NAMALWA (cell line): ENCODE results near the gene USP14.
"Not testable (repeated sequence)": the region's sequence is repeated elsewhere in the genome, so short reads cannot be mapped to it uniquely, and the experiment has no call there.

Source experiments
- DNase-seq: peaks from one replicate; pipeline ENCODE4 v3.0.0-alpha.2; 2015; ENCODE audit warnings: low spot score

USP14 gene

DNA sequence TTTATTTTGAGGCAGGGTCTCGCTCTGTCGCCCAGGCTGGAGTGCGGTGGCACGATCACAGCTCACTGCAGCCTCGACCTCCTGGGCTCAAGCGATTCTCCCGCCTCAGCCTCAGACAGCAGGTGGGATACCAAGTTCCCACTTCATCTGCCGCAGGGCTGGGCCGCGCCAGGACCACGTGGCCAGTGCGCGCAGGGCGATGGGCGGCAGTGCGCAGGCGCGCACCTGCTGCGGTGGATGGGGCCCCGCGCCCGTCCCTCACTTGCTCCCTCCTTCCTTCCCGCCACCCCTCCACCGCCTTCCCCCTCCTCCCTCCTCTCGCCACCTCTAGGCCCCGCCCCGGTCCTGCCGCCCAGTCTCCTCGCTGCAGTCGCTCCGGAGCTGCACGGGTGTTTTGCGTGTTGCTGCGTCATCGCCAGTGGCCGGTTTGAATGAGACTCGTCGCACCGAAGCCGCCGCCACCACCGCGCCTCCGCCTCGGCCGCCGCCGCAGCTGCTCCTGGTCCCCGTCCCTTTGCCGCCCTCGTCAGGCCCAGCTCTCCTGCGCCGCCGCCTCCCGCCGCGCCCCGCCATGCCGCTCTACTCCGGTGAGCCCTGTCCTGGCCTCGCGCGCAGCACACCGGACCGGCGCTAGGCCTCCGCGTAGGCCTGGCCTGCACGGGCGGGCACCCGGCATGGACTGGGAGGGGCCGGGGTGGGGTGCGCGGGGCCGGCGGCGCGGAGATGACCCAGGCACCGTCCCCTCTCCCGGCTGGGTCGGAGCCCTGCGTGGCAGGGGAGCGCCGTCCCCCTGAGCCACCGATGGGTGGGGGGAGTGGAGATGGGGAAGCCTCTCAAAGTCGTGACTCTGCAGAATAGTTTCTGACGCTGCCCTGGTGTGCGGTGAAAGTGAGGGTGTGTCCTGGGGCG, at the start of gene USP14:
TSS of gene USP14 (plus strand) at position 430 of the 909 bp plus-strand sequence. CDS start at position 572, 142 bp downstream.
- DNase-seq = peak; percentile 98

DNA sequence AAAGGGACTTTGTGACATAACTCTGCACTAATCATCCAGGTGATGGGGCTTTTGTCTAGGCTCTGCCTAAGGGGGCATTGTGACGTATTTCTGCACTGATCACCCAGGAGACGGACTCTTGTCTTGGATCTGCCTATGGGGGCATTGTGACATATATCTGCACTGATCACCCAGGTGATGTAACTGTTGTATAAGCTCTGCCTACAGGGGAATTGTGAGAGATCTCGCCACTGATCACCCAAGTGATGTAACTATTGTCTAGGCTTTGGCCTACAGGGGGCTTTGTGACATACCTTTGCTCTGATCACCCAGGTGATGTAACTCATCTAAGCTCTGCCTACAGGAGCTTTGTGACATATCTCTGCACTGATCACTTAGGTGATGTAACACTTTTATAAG, 49.7 kb upstream of the USP14 start:
- DNase-seq = not testable (repeated sequence)

DNA sequence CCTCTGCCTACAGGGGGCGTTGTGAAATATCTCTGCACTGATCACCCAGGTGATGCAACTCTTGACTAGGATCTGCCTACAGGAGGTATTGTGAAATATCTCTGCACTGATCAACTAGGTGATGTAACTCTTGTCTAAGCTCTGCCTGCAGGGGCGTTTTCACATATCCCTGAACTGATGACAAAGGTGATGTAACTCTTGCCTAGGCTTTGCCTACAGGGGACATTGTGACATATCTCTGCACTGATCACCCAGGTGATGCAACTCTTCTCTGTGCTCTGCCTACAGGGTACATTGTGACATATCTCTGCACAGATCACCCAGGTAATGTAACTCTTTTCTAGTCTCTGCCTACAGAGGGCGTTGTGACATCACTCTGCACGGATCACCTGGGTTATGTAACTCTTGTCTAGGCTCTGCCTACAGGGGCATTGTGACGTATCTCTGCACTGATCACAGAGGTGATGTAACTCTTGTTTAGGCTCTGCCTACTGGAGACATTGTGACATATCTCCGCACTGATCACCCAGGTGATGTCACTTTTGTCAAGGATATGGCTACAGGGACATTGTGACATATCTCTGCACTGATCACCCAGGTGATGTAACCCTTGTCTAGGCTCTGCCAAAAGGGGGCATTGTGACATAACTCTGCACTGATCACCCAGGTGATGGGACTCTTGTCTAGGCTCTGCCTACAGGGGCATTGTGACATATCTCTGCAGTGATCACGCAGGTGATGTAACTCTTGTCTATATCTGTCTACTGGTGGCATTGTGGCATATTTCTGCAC, 49.0 kb upstream of the USP14 start:
- DNase-seq = peak; percentile 87

GRCh38 chr18:109922-110261, 48.5 kb upstream of the USP14 start:
- DNase-seq = peak; percentile 63

DNA sequence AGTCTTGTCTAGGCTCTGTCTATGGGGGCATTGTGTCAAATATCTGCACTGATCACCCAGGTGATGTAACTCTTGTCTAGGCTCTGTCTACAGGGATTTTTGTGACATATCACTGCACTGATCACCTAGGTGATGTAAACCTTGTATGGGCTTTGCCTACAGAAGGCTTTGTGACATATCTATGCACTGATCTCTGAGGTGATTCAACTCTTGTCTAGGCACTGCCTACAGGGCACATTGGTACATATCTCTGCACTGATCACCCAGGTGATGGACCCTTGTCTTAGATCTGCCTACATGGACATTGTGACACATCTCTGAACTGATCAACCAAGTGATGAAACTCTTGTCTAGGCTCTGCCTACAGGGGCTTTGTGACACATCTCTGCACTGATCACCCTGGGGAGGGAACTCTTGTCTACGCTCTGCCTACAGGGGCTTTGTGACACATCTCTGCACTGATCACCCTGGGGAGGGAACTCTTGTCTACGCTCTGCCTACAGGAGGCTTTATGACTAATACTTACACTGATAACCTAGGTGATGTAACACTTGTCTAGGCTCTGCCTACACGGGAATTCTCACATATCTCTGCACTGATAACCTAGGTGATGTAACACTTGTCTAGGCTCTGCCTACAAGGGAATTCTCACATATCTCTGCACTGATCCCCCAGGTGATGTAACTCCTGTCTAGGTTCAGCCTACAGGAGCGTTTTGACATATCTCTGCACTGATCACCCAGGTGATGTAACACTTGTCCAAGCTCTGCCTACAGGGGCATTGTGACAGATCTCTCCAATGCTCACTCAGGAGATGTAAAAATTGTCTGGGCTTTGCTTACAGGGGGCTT, 47.8 kb upstream of the USP14 start:
- DNase-seq = not testable (repeated sequence)

DNA sequence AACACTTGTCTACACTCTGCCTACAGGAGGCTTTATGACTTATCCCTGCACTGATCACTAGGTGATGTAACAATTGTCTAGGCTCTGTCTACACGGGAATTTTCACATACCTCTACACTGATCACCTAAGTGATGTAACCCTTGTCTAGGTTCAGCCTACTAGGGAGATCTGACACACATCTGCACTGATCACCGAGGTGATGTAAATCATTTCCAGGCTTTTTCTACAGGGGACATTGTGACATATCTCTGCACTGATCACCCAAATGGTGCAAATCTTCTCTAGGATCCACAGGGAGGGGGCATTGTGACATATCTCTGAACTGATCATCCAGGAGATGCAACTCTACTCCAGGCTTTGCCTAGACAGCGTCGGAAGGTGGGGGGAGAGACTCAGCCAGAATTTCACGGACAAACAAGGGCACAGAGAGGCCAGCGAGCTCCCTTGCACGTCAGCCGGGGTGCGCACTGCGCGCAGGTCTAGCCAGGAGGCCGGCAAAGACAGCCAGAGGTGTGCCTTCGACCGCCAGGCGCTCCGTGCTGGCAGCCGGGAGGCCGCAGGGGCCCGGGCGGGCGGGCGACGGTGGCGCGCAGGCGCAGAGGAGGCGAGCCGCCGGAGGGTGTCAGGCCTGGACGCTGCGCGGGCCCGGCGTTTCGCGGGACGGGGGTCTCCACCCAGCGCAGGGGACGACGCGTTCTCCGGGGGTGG, 46.9 kb upstream of the USP14 start:
- DNase-seq = peak; percentile 84

- not testable (repeated sequence) for DNase-seq
Observed at GRCh38 chr18:112015-112733, 46.2 kb upstream of the USP14 start.

DNA sequence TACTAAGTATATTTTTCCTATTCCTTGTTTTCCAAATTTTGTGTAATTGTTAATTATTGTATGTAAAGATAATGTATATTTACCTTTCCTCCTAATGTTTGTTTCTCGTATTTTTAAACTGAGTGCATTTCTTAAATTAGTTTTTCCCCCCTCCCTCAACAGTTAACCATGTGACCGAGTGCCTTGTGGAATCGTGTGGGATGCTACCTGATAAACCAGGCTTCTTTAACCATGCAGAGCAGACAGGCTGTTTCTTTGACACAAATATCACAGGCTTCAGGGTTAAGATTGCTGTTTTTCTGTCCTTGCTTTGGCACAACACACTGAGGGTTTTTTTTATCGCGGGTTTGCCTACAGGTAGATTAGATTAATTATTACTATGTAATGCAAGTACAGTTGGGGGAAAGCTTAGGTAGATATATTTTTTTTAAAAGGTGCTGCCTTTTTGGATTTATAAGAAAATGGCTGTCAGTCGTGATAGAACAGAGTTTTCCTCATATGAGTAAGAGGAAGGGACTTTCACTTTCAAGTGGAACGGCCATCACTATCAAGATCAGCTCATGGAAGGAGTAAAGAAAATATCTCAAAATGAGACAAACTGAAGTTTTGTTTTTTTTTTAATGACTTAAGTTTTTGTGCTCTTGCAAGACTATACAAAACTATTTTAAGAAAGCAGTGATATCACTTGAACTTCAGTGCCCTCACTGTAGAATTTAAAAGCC, 37.7 kb upstream of the USP14 start:
- DNase-seq = not testable (repeated sequence)

GRCh38 chr18:135045-135444, 23.3 kb upstream of the USP14 start:
- DNase-seq = no peak

DNA sequence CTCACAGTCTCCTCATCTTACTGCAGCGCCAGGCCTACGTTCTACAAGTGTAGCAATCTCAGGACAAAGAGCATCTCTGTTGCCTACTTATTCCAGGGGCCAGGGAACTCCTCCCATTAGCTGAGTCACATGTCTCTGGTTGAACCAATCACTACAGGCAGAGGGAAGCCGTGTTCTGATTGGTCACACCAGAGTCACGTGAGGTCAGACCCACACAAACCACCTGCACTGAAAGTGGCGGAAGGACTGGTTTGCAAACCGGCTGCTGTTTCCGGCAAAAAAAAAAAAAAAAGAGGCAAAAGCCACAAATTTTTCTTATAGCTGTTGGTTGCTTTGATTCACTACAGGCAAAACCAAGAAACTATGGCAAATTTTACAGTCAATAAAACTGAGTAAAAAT, 21.9 kb upstream of the USP14 start:
- DNase-seq = peak; percentile 99

DNA sequence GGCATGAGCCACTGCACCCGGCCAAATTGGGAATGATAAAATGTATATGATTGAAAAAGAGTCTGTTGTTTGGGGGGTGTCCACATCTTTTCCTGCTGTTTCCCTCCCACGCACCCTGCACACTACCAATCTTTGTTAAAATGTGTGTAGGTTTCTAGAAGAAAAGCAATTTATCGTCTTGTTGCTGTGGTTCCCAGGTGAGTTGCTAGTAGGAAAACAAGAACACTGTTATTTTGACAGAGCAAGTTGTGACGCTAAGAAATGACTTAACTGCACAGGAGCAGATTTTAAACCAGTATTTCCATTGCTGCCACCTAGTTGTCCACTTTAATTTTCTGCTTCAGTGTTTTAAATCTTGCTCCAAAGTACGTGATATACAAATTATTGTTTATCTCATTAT, 21.0 kb upstream of the USP14 start:
- DNase-seq = no peak

- DNase-seq = no peak
Observed at GRCh38 chr18:140670-141266, 17.6 kb upstream of the USP14 start.

DNA sequence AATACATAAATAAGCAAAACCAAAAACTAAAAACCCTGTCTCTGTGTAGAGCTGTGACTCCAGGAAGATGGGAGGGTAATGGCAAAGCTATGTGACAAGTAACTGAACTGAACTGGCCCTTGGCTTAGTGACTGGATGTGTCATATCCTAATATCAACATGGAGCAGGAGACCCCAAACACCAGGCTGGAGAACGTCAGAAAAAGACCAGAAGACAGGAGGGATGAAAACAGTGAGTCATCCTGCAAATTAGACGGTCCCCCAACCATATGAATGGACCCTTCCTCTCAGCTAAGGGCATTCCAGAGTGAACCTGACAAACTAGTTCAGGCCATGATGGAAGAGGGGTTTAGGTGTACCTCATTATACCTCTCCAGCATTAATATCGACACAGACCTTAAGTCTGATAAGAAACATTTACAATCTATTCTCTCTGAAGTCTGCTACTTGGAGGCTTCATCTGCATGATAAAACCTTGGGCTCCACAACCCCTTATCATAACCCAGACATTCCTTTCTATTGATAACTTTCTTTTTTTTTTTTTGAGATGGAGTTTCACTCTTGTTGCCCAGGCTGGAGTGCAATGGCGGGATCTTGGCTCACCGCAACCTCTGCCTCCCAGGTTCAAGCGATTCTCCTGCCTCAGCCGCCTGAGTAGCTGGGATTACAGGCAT, 15.6 kb upstream of the USP14 start:
- not testable (repeated sequence) for DNase-seq

DNA sequence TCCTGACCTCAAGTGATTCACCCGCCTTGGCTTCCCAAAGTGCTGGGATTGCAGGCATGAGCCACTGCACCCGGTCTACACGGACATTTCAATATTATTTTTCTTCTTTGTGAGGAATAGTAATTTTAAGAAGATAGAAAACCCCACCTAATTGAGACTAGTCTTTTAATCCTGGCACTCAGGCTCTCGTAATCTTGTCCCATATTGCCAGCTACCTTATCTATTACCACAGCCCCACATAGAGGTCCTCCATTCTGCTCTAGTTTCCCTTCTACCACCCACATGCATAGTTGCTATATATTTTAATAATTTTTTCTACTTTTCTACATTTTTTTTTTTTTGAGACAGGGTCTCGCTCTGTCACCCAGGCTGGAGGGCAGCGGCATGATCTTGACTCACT, 9.5 kb upstream of the USP14 start:
- DNase-seq = no peak

GRCh38 chr18:154151-154550, 4.2 kb upstream of the USP14 start:
- no peak for DNase-seq

GRCh38 chr18:155688-156087, 2.7 kb upstream of the USP14 start:
- no peak for DNase-seq

GRCh38 chr18:156514-157230, 1.7 kb upstream of the USP14 start:
- DNase-seq = no peak

GRCh38 chr18:159037-159652, 788 bp downstream of the USP14 start:
- peak; percentile 49 for DNase-seq
